Measurements from ENCODE around the gene VSTM2B. TPM values are rescaled to one million over a fixed set of nuclear protein-coding genes. Genes with fewer than 3 reads are reported as not detected.

VSTM2B gene
- polyA plus RNA-seq, 4 donors, result 0.04 to 6.9 TPM; not detected in 2

- FAIRE-seq (no peak), DNase-seq (peak in 1 of 2 donors; percentile 68)
- Histone ChIP-seq H3K9me3 (ENCODE audit: control insufficient read depth in 2 of 2, insufficient read depth in 1 of 2, low read depth in 1 of 2, low read length in 1 of 2) (peaks cover 0 to 8% of the 10 kb centered on the region in 2 donors), H3K36me3 (ENCODE audit: control insufficient read depth in 3 of 3, insufficient read depth in 2 of 3, low read depth in 1 of 3, low read length in 3 of 3) (peaks cover 0 to 18% (median 0%) of the 10 kb centered on the region in 3 donors), H3K27me3 (ENCODE audit: control insufficient read depth in 3 of 3, insufficient read depth in 3 of 3, low read length in 3 of 3) (no peaks in the 10 kb centered on the region), H3K27ac (ENCODE audit: low read depth in 1 of 3, low read length in 2 of 3) (no peak overlapping the region), H3K4me1 (ENCODE audit: control insufficient read depth in 3 of 3, insufficient read depth in 2 of 3, low read depth in 1 of 3, low read length in 2 of 3) (no peaks in the 10 kb centered on the region), H3K4me3 (ENCODE audit: low read depth in 1 of 3, low read length in 3 of 3) (no peak overlapping the region)
- WGBS, 3 donors, result 63 to 75% (median 69%) methylated on average over 11 of the region's 11 CpGs
Observed at GRCh38 chr19:29563486-29564101, 37.8 kb downstream of the VSTM2B start.

GRCh38 chr19:29564574-29565005 lies 38.8 kb downstream of the VSTM2B start:
- H3K36me3 ChIP-seq (ENCODE audit: control insufficient read depth in 3 of 3, insufficient read depth in 2 of 3, low read depth in 1 of 3, low read length in 3 of 3), result peaks cover 0 to 18% (median 0%) of the 10 kb centered on the region in 3 donors
- H3K4me3 ChIP-seq (ENCODE audit: low read depth in 1 of 3, low read length in 3 of 3), result no peak overlapping the region
- peaks cover 0 to 8% of the 10 kb centered on the region in 2 donors for H3K9me3 ChIP-seq (ENCODE audit: control insufficient read depth in 2 of 2, insufficient read depth in 1 of 2, low read depth in 1 of 2, low read length in 1 of 2)
- DNase-seq (no peak), FAIRE-seq (no peak)
- H3K27me3 ChIP-seq (ENCODE audit: control insufficient read depth in 3 of 3, insufficient read depth in 3 of 3, low read length in 3 of 3), result no peaks in the 10 kb centered on the region
- no peak overlapping the region for H3K27ac ChIP-seq (ENCODE audit: low read depth in 1 of 3, low read length in 2 of 3)
- 47 to 71% (median 59%) methylated on average over 11 of the region's 11 CpGs for WGBS, 3 donors
- no peaks in the 10 kb centered on the region for H3K4me1 ChIP-seq (ENCODE audit: control insufficient read depth in 3 of 3, insufficient read depth in 2 of 3, low read depth in 1 of 3, low read length in 2 of 3)

GRCh38 chr19:29565171-29565570 lies 39.4 kb downstream of the VSTM2B start:
- Histone ChIP-seq H3K4me3 (ENCODE audit: low read depth in 1 of 3, low read length in 3 of 3) (no peak overlapping the region), H3K4me1 (ENCODE audit: control insufficient read depth in 3 of 3, insufficient read depth in 2 of 3, low read depth in 1 of 3, low read length in 2 of 3) (no peaks in the 10 kb centered on the region), H3K27ac (ENCODE audit: low read depth in 1 of 3, low read length in 2 of 3) (no peak overlapping the region), H3K36me3 (ENCODE audit: control insufficient read depth in 3 of 3, insufficient read depth in 2 of 3, low read depth in 1 of 3, low read length in 3 of 3) (peaks cover 0 to 16% (median 0%) of the 10 kb centered on the region in 3 donors), H3K27me3 (ENCODE audit: control insufficient read depth in 3 of 3, insufficient read depth in 3 of 3, low read length in 3 of 3) (no peaks in the 10 kb centered on the region), H3K9me3 (ENCODE audit: control insufficient read depth in 2 of 2, insufficient read depth in 1 of 2, low read depth in 1 of 2, low read length in 1 of 2) (peaks cover 0 to 3% of the 10 kb centered on the region in 2 donors)
- no peak for FAIRE-seq
- no peak for DNase-seq
- 86 to 88% (median 88%) methylated on average over 19 of the region's 19 CpGs for WGBS, 3 donors

DNA sequence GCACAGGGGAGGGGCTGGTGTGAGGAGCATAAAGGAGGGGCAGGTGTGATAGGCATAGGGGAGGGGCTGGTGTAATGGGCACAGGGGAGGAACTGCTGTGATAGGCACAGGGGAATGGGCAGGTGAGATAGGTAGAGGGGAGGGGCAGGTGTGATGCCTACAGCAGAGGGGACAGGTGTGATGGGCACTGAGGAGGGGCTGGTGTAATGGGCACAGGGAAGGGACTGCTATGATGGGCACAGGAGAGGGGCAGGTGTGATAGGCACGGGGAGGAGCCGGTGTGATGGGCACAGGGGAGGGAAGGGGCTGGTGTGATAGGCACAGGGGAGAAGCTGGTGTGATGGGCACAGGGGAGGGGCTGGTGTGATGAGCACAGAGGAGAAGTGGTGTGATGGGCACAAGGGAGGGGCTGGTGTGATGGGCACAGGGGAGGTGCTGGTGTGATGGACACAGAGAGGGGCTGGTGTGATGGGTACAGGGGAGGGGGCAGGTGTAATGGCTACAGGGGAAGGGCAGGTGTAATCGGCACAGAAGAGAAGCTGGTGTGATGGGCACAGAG lies 40.8 kb downstream of the VSTM2B start:
- DNase-seq, result no peak
- Histone ChIP-seq H3K36me3 (ENCODE audit: control insufficient read depth in 3 of 3, insufficient read depth in 2 of 3, low read depth in 1 of 3, low read length in 3 of 3) (peaks cover 0 to 16% (median 0%) of the 10 kb centered on the region in 3 donors), H3K27ac (ENCODE audit: low read depth in 1 of 3, low read length in 2 of 3) (no peak overlapping the region), H3K4me3 (ENCODE audit: low read depth in 1 of 3, low read length in 3 of 3) (no peak overlapping the region), H3K9me3 (ENCODE audit: control insufficient read depth in 2 of 2, insufficient read depth in 1 of 2, low read depth in 1 of 2, low read length in 1 of 2) (no peaks in the 10 kb centered on the region), H3K27me3 (ENCODE audit: control insufficient read depth in 3 of 3, insufficient read depth in 3 of 3, low read length in 3 of 3) (no peaks in the 10 kb centered on the region), H3K4me1 (ENCODE audit: control insufficient read depth in 3 of 3, insufficient read depth in 2 of 3, low read depth in 1 of 3, low read length in 2 of 3) (no peaks in the 10 kb centered on the region)
- FAIRE-seq, result no peak
- WGBS, 3 donors, result 69 to 79% (median 71%) methylated on average over 3 of the region's 3 CpGs

DNA sequence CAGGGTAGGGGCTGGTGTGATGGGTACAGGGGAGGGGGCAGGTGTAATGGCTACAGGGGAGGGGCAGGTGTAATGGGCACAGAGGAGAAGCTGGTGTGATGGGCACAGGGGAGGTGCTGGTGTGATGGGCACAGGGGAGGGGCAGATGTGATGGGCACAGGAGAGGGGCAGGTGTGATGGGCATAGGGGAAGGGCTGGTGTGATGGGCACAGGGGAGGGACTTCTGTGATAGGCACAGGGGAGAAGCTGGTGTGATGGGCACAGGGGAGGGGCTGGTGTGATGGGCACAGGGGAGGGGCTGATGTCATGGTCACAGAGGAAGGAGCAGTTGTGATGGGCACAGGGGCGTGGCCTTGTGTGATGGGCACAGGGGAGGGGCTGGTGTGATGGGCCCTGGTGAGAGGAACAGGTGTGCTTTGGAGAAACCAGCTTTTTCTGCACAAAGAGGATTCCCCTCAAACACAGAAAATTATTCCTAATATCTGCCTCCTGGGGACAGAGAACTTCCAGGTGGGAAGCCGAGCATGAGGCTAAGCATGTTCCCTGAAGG lies 41.6 kb downstream of the VSTM2B start:
- H3K27ac ChIP-seq (ENCODE audit: low read depth in 1 of 3, low read length in 2 of 3), result no peak overlapping the region
- WGBS, 3 donors, result 61 to 74% (median 70%) methylated on average over 2 of the region's 2 CpGs
- no peak overlapping the region for H3K4me3 ChIP-seq (ENCODE audit: low read depth in 1 of 3, low read length in 3 of 3)
- peaks cover 0 to 14% (median 0%) of the 10 kb centered on the region in 3 donors for H3K36me3 ChIP-seq (ENCODE audit: control insufficient read depth in 3 of 3, insufficient read depth in 2 of 3, low read depth in 1 of 3, low read length in 3 of 3)
- DNase-seq (no peak), FAIRE-seq (no peak)
- H3K4me1 ChIP-seq (ENCODE audit: control insufficient read depth in 3 of 3, insufficient read depth in 2 of 3, low read depth in 1 of 3, low read length in 2 of 3), result no peaks in the 10 kb centered on the region
- H3K27me3 ChIP-seq (ENCODE audit: control insufficient read depth in 3 of 3, insufficient read depth in 3 of 3, low read length in 3 of 3), result no peaks in the 10 kb centered on the region
- H3K9me3 ChIP-seq (ENCODE audit: control insufficient read depth in 2 of 2, insufficient read depth in 1 of 2, low read depth in 1 of 2, low read length in 1 of 2), result no peaks in the 10 kb centered on the region

DNA sequence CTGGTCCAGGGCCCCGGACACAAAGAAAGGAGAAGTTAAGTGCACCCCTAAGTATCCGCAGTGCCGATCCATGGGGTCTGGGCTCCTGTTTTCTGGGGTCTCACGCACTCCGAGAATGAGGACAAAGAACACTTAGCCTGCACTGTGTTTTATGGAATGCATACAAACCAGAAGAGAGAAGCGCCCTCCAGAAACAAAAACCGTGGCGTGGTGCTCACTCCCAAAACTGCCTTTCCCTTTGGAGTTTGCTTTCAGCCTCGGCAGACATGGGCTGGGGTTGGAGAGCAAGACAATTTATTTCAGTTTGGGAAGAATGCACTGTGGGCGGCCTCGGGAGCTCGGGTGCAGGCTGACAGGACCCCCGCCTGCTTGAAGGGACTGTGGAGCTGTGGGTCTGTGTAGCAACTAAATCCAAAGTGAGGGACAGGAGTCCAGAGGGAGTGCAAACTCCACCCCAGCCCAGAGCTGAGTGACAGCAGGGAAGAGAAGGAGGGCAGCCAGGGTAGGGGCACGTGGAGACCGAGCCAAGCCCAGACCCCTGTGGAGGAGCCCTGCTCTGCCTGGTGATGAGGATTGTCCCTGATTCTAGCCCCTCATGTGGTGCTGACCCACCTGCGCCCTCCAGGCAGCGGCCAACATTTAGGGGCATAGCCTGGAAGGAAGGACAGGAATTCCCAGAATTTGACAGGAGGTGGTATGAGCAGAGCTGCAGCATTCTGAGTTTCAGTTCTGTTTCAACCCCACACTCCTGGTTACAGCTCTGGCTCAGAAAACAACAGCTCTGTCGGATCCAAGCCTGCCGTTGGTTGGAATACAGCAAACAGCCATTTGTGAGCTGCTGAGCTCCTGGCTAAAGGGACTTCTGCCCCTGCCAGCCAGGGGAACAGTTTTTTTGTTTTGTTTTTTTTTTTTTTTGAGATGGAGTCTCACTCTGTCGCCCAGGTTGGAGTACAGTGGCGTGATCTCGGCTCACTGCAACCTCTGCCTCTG lies 42.5 kb downstream of the VSTM2B start:
- FAIRE-seq, result no peak
- Histone ChIP-seq H3K36me3 (ENCODE audit: control insufficient read depth in 3 of 3, insufficient read depth in 2 of 3, low read depth in 1 of 3, low read length in 3 of 3) (peaks cover 0 to 14% (median 0%) of the 10 kb centered on the region in 3 donors), H3K4me3 (ENCODE audit: low read depth in 1 of 3, low read length in 3 of 3) (no peak overlapping the region), H3K27me3 (ENCODE audit: control insufficient read depth in 3 of 3, insufficient read depth in 3 of 3, low read length in 3 of 3) (peaks cover 0 to 2% (median 0%) of the 10 kb centered on the region in 3 donors), H3K9me3 (ENCODE audit: control insufficient read depth in 2 of 2, insufficient read depth in 1 of 2, low read depth in 1 of 2, low read length in 1 of 2) (no peaks in the 10 kb centered on the region), H3K4me1 (ENCODE audit: control insufficient read depth in 3 of 3, insufficient read depth in 2 of 3, low read depth in 1 of 3, low read length in 2 of 3) (no peaks in the 10 kb centered on the region), H3K27ac (ENCODE audit: low read depth in 1 of 3, low read length in 2 of 3) (no peak overlapping the region)
- WGBS, 3 donors, result 69 to 77% (median 71%) methylated on average over 21 to 22 of the region's 22 CpGs
- DNase-seq, result no peak

GRCh38 chr19:29569038-29569911 lies 43.5 kb downstream of the VSTM2B start:
- H3K9me3 ChIP-seq (ENCODE audit: control insufficient read depth in 2 of 2, insufficient read depth in 1 of 2, low read depth in 1 of 2, low read length in 1 of 2), result no peaks in the 10 kb centered on the region
- no peak overlapping the region for H3K4me3 ChIP-seq (ENCODE audit: low read depth in 1 of 3, low read length in 3 of 3)
- 75 to 77% (median 76%) methylated on average over 9 of the region's 9 CpGs for WGBS, 3 donors
- DNase-seq (no peak), FAIRE-seq (no peak)
- no peaks in the 10 kb centered on the region for H3K4me1 ChIP-seq (ENCODE audit: control insufficient read depth in 3 of 3, insufficient read depth in 2 of 3, low read depth in 1 of 3, low read length in 2 of 3)
- no peak overlapping the region for H3K27ac ChIP-seq (ENCODE audit: low read depth in 1 of 3, low read length in 2 of 3)
- H3K27me3 ChIP-seq (ENCODE audit: control insufficient read depth in 3 of 3, insufficient read depth in 3 of 3, low read length in 3 of 3), result peaks cover 0 to 6% (median 0%) of the 10 kb centered on the region in 3 donors
- H3K36me3 ChIP-seq (ENCODE audit: control insufficient read depth in 3 of 3, insufficient read depth in 2 of 3, low read depth in 1 of 3, low read length in 3 of 3), result peaks cover 0 to 12% (median 0%) of the 10 kb centered on the region in 3 donors

Data from small intestine (tissue), 7 donors.